Hepatocyte (in vitro differentiated cells): ENCODE data around the gene FOXO6.

Source experiments
- CTCF ChIP-seq: fragments of 200-600 bp; sonication (generic); IDR thresholded peaks from 2 replicates; pipeline ENCODE4 v1.5.1; 2016; ENCODE audit warnings: antibody characterized with exemption, mild to moderate bottlenecking; ENCODE audit not compliant: poor library complexity
- EZH2 ChIP-seq: fragments of 200-600 bp; sonication (generic); IDR thresholded peaks from 2 replicates; pipeline ENCODE4 v1.6.1; 2016; ENCODE audit warnings: antibody characterized with exemption, mild to moderate bottlenecking, borderline replicate concordance
- EZH2phosphoT487 ChIP-seq: fragments of 200-600 bp; sonication (generic); IDR thresholded peaks from one replicate; pipeline ENCODE4 v1.6.1; 2018; ENCODE audit warnings: antibody characterized with exemption, mild to moderate bottlenecking, low read depth, moderate library complexity; ENCODE audit not compliant: unreplicated experiment, severe bottlenecking

GRCh38 chr1:41412748-41413147 lies 51.5 kb downstream of the FOXO6 start:
- TF ChIP-seq EZH2phosphoT487, result no peak
- no peak for TF ChIP-seq EZH2
- TF ChIP-seq CTCF, result no peak
